ENCODE measurements around the gene PIGR.

PIGR gene

DNA sequence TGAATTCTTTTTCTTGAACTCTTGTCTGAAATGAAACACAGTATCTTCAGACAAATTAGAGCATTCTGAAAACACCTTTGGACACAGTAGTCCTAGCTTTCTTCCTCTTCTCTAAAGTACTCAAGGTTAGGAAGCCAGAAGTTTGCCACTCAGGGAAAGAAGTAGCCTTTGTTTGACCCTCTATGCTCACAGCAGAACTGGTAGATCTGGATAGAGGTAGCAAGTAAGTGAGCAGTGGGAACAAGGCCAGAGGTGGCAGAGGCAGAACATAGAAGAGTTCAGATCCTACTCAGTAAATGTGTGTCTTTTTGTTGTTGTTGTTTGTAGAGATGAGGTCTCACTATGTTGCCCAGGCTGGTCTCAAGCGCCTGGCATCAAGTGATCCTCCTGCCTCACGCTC lies 7.4 kb upstream of the PIGR start:
- DNase-seq (ENCODE audit: low read depth): no peak
- no peak overlapping the region for H3K4me3 ChIP-seq (ENCODE audit: low read length)
- TF ChIP-seq, protein P1, sequence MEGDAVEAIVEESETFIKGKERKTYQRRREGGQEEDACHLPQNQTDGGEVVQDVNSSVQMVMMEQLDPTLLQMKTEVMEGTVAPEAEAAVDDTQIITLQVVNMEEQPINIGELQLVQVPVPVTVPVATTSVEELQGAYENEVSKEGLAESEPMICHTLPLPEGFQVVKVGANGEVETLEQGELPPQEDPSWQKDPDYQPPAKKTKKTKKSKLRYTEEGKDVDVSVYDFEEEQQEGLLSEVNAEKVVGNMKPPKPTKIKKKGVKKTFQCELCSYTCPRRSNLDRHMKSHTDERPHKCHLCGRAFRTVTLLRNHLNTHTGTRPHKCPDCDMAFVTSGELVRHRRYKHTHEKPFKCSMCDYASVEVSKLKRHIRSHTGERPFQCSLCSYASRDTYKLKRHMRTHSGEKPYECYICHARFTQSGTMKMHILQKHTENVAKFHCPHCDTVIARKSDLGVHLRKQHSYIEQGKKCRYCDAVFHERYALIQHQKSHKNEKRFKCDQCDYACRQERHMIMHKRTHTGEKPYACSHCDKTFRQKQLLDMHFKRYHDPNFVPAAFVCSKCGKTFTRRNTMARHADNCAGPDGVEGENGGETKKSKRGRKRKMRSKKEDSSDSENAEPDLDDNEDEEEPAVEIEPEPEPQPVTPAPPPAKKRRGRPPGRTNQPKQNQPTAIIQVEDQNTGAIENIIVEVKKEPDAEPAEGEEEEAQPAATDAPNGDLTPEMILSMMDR (conservative IDR thresholded peaks at IDR 0.05; ENCODE audit: low read length): no peak

DNA sequence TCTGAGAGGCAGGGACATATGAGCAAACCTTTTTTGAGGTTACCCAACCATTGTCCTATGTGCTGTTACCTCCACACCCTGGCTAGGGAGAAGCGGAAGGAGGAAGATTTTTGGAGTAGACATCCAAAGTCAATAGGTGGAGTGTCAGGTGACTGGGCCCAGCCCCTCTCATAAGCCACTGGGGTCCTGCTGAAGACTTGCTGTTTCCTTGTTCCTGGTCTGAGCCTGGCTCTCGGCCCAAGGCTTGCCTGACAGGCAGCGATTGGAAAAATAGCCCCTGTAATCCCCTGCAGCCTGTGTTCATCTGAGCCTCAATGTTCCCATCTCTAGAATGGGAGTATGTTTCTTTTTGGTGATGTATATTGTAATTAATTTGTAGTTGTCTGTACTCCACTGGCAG lies 6.9 kb upstream of the PIGR start:
- H3K4me3 ChIP-seq (ENCODE audit: low read length): no peak overlapping the region
- TF ChIP-seq, protein P1 (conservative IDR thresholded peaks at IDR 0.05; ENCODE audit: low read length): no peak
- no peak for DNase-seq (ENCODE audit: low read depth)

DNA sequence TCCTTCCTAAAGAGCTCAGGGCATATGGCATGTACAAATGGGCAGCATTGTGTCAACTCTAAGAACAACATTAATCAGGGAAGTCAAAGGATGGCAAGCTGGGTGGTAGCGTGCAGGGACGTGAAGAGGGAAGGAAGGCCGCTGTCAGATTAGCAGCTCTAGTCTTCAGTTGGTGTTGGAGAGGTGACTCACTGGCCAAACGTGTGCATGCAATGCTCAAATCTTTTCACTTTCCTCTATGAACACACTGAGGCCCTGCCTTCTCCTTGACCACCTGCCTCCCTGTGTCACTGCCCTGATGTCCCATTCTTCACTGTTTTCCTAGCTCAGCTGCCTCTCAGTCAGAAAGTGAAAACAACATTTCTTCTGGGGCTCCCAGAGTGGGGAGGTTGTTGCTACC lies 5.9 kb upstream of the PIGR start:
- H3K4me3 ChIP-seq (ENCODE audit: low read length): no peak overlapping the region
- TF ChIP-seq, protein P1 (conservative IDR thresholded peaks at IDR 0.05; ENCODE audit: low read length): no peak
- no peak for DNase-seq (ENCODE audit: low read depth)

DNA sequence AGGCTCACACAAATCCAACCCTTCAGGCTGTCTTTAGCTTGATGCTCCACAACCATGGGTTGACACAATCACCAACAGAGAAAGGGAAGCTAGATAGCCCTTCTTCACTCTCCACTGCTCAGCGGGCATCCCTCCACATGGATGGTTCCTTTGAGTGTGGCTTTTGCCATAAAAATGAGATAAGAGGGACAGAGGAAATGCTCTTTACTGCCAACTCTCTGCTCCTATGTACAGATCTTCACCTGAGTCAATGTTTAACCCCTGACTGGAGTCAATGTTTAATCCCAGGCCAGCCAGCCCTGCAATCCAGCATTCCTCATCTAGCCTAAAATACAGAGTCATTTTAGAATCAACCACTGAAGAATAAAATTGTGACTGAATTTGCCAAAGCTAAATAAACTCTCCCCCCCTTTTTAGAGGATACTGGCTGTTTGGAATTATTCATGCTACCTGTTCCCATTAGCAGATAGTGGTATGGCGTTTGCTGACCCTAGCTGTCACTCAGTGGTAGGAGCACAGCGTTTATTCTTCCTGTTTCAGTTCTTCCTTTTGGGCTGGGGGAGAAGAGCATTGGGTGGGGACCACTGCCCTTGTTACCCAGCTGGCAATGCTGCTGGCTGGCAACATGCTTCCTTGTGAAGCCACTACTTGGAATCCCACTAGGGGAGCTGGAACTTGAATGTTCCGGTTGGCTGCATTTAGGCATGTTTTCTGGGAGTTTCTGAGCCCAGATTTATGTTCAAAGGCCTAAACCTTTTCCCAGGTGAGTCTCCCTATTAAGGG lies 5.2 kb upstream of the PIGR start:
- DNase-seq (ENCODE audit: low read depth): no peak
- TF ChIP-seq, protein P1 (conservative IDR thresholded peaks at IDR 0.05; ENCODE audit: low read length): no peak
- no peak overlapping the region for H3K4me3 ChIP-seq (ENCODE audit: low read length)

DNA sequence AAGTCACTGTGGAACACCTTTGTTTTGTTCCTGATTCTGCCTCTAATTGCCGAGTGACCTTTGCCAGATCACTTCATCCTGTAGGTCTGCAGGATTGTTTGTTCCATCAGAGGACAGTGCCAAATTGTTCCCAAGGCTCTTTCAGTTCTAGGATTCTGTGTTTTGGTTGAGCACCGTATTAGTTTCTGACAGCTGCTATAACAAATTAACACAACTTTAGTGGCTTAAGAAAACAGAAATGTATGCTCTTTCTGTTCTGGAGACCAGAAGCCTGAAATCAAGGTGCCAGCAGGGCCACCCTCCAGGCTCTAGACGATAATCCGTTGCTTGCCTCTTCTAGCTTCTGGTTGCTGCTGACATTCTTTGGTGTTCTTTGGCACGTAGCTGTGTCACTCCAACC lies 3.4 kb upstream of the PIGR start:
- TF ChIP-seq, protein P1 (conservative IDR thresholded peaks at IDR 0.05; ENCODE audit: low read length): no peak
- H3K4me3 ChIP-seq (ENCODE audit: low read length): no peak overlapping the region
- DNase-seq (ENCODE audit: low read depth): no peak

DNA sequence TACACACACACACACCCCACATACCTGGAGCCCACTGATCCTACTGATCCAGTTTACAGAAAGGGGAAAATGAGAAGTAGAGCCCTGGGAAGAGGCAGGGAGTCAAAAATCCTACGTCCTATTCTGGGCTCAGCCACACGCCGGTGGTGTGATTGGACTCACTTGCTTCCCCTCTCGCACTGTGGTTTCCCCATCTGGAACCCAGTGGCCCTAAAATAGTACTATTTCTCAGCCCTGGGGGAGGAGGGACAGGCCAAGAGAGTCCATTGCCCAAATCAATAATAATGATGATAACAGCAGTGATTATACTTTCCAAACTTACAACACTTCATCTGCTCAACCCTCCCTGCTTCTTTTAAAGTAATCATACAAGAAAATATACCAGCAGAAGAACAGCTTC lies 2.9 kb upstream of the PIGR start:
- no peak for DNase-seq (ENCODE audit: low read depth)
- no peak overlapping the region for H3K4me3 ChIP-seq (ENCODE audit: low read length)
- TF ChIP-seq, protein P1 (conservative IDR thresholded peaks at IDR 0.05; ENCODE audit: low read length): no peak

DNA sequence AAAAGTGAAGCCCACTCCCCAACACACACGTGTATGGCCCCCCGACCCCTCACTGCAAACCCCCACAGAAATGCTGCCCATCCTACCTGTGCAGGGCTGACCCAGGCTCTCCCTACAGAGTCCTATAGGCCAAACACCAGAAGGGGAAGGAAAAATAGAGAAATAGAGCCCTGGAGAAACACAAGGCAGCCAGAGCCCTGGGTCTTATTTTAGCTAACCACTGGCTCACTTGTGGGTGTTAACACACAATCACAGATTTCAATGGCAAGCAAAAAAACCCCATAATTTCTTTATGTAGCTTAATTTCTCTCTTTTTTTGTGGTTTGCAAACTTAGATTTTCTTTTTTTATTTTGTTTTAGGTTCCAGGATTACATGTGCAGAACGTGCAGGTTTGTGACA lies 989 bp upstream of the PIGR start:
- no peak overlapping the region for H3K4me3 ChIP-seq (ENCODE audit: low read length)
- TF ChIP-seq, protein P1 (conservative IDR thresholded peaks at IDR 0.05; ENCODE audit: low read length): no peak
- DNase-seq (ENCODE audit: low read depth): no peak
